PC-9 (cell line): ENCODE measurements around the gene TAS1R2. TPM values are rescaled to one million over a fixed set of nuclear protein-coding genes. Genes with fewer than 3 reads are reported as not detected.

Source experiments
- BruUV-seq: library from RNA; stranded (reverse); fragments of 400-500 nt; replicated peaks from 2 replicates; lab custom pipeline; 2021; lab: Mats Ljungman, UMichigan
- CTCF ChIA-PET: fragments of 300-600 bp; sonication (Branson Sonifier 250); formaldehyde crosslinking; loops from one replicate; lab custom pipeline; 2022; ENCODE audit warnings: antibody characterized with exemption; lab: Charles Lee
- POLR2A ChIA-PET: fragments of 300-600 bp; sonication (Branson Sonifier 250); formaldehyde crosslinking; loops from one replicate; lab custom pipeline; 2022; ENCODE audit warnings: antibody characterized with exemption; ENCODE audit not compliant: unreplicated experiment; lab: Charles Lee
- DNase-seq, 2 experiments: peaks; one replicate each; pipeline versions ENCODE4 v3.0.0 to v3.0.0-alpha.2; 2015 to 2022; ENCODE audit warnings: mixed read lengths in 1 of 2
- H2AFZ ChIP-seq: fragments of 200-600 bp; sonication (generic); 2 replicates; pipeline ENCODE4 v1.8.1; 2017; ENCODE audit warnings: antibody characterized with exemption
- H3F3A ChIP-seq: fragments of 200-600 bp; sonication (generic); 2 replicates; pipeline ENCODE4 v1.8.1; 2017; ENCODE audit warnings: antibody characterized with exemption, mild to moderate bottlenecking, low read depth; ENCODE audit not compliant: insufficient read depth
- H3K27ac ChIP-seq: fragments of 200-600 bp; sonication (generic); 2 replicates; pipeline ENCODE4 v1.6.1; 2016; ENCODE audit warnings: mixed run types
- H3K27me3 ChIP-seq: fragments of 200-600 bp; sonication (generic); 2 replicates; pipeline ENCODE4 v1.6.1; 2016; ENCODE audit warnings: low read depth, mixed run types; ENCODE audit not compliant: insufficient read depth
- H3K36me3 ChIP-seq: fragments of 200-600 bp; sonication (generic); 2 replicates; pipeline ENCODE4 v1.6.1; 2016; ENCODE audit warnings: low read depth, mixed run types
- H3K4me1 ChIP-seq: fragments of 200-600 bp; sonication (generic); replicated peaks from 2 replicates; pipeline ENCODE4 v1.6.1; 2016; ENCODE audit warnings: mixed run types; ENCODE audit not compliant: insufficient read depth
- H3K4me2 ChIP-seq: fragments of 200-600 bp; sonication (generic); 2 replicates; pipeline ENCODE4 v1.6.1; 2017; ENCODE audit warnings: mixed run types
- H3K4me3 ChIP-seq: fragments of 200-600 bp; sonication (generic); 2 replicates; pipeline ENCODE4 v1.6.1; 2016; ENCODE audit warnings: mixed run types
- H3K79me2 ChIP-seq: fragments of 200-600 bp; sonication (generic); 2 replicates; pipeline ENCODE4 v1.6.1; 2017; ENCODE audit warnings: low read depth, mixed run types
- H3K9me2 ChIP-seq: fragments of 200-600 bp; sonication (generic); 2 replicates; pipeline ENCODE4 v1.8.1; 2017; ENCODE audit warnings: mild to moderate bottlenecking; ENCODE audit not compliant: insufficient read depth
- H3K9me3 ChIP-seq: fragments of 200-600 bp; sonication (generic); 2 replicates; pipeline ENCODE4 v1.8.1; 2016; ENCODE audit warnings: low read depth; ENCODE audit not compliant: insufficient read depth
- H4K20me1 ChIP-seq: fragments of 200-600 bp; sonication (generic); 2 replicates; pipeline ENCODE4 v1.8.1; 2017; ENCODE audit not compliant: insufficient read depth
- EZH2 ChIP-seq: fragments of 200-600 bp; sonication (generic); IDR thresholded peaks from 2 replicates; pipeline ENCODE4 v1.8.0; 2017; ENCODE audit warnings: antibody characterized with exemption, low read depth
- intact Hi-C: fragments of 100-400 bp; cut with micrococcal nuclease; formaldehyde crosslinking; loops from one replicate; pipeline ENCODE4 v1.10.0; 2022; ENCODE audit not compliant: unreplicated experiment
- total RNA-seq: library from RNA; stranded (reverse); gene quantifications from 2 replicates; pipeline ENCODE4 v1.2.3, GENCODE V29; 2021
- TF ChIP-seq, protein P1 (sequence below): fragments of 200-600 bp; sonication (generic); conservative IDR thresholded peaks from 2 replicates; pipeline ENCODE4 v1.6.1; 2017; ENCODE audit warnings: mixed run types, antibody characterized with exemption, mild to moderate bottlenecking, moderate library complexity

Gene TAS1R2
- total RNA-seq, 1 experiment from 2014 or later = not detected

DNA sequence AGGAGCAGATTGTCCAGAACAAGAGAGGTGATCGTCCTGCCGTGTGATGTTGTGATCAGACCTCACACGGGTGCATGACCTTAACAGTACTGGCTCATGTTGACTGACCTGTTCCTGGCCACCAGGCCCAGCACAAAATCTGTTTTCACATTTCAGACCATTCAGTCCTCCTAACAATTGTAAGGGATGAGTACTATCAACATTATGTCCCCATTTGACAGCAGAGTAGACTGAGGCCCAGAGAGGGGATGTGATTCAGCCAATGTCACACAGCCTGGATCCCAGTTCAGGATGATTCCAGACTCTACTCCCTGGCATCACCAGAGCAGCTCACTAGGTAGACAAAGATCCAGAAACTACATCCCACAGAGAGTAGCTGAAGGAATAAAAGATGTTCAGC, 7.4 kb upstream of the TAS1R2 start:
- ChIA-PET CTCF (no interaction called here), POLR2A (no interaction called here)
- Histone ChIP-seq H3K4me1 (no peaks in the 10 kb centered on the region), H3K27ac (no peak overlapping the region), H2AFZ (no peak overlapping the region), H3K9me3 (no peaks in the 10 kb centered on the region), H3K36me3 (no peaks in the 10 kb centered on the region), H3F3A (no peaks in the 10 kb centered on the region), H3K27me3 (peaks cover 32% of the 10 kb centered on the region), H3K79me2 (no peaks in the 10 kb centered on the region), H3K4me2 (no peak overlapping the region), H4K20me1 (no peaks in the 10 kb centered on the region), H3K4me3 (no peak overlapping the region), H3K9me2 (no peaks in the 10 kb centered on the region)
- BruUV-seq = no TSS peak
- DNase-seq = no peak
- intact Hi-C loops = no loop called here
- no peak for TF ChIP-seq EZH2
- TF ChIP-seq, protein P1, sequence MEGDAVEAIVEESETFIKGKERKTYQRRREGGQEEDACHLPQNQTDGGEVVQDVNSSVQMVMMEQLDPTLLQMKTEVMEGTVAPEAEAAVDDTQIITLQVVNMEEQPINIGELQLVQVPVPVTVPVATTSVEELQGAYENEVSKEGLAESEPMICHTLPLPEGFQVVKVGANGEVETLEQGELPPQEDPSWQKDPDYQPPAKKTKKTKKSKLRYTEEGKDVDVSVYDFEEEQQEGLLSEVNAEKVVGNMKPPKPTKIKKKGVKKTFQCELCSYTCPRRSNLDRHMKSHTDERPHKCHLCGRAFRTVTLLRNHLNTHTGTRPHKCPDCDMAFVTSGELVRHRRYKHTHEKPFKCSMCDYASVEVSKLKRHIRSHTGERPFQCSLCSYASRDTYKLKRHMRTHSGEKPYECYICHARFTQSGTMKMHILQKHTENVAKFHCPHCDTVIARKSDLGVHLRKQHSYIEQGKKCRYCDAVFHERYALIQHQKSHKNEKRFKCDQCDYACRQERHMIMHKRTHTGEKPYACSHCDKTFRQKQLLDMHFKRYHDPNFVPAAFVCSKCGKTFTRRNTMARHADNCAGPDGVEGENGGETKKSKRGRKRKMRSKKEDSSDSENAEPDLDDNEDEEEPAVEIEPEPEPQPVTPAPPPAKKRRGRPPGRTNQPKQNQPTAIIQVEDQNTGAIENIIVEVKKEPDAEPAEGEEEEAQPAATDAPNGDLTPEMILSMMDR = no peak

DNA sequence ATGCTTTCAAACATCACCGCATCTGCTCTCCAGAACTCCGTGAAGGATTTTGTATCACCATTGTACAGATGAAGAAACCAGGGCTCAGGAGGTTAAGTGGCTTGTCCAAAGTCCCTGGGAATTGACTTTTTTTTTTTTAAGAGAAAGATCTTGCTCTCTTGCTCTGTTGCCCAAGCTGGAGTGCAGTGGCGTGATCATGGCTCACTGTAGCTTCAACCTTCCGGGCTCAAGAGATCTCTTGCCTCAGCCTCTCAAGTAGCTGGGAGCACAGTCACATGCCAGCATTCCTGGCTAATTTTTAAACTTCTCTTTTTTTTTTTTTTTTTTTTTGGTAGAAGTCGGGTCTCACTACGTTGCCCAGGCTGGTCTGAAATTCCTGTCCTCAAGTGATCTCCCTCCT, 6.9 kb upstream of the TAS1R2 start:
- Histone ChIP-seq H2AFZ (no peak overlapping the region), H3K36me3 (no peaks in the 10 kb centered on the region), H3K27me3 (peaks cover 32% of the 10 kb centered on the region), H3F3A (no peaks in the 10 kb centered on the region), H3K27ac (no peak overlapping the region), H3K79me2 (no peaks in the 10 kb centered on the region), H3K4me1 (no peaks in the 10 kb centered on the region), H4K20me1 (no peaks in the 10 kb centered on the region), H3K4me2 (no peak overlapping the region), H3K9me3 (no peaks in the 10 kb centered on the region), H3K4me3 (no peak overlapping the region), H3K9me2 (no peaks in the 10 kb centered on the region)
- ChIA-PET CTCF (no interaction called here), POLR2A (no interaction called here)
- TF ChIP-seq, protein P1 = no peak
- no peak for TF ChIP-seq EZH2
- DNase-seq = no peak
- intact Hi-C loops = no loop called here
- BruUV-seq = no TSS peak

DNA sequence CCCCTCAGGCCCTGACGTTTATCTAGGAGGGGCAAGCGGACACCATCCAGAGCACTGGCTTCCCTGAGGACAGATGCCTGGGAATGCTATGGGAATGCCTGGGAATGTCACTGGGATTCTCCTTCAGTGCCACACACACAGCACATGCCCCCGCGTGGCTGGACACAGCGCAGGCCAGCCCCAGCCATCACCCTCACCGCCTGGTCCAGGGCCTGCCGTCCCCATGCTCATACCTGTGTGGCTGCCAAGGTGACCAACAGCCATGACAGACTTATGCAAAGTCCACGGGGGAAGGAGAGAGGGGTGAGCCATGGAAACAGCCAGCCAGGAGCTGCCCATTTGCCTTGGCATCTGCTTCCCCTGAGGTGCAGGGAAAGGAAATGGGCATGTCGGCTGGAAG, 5.7 kb upstream of the TAS1R2 start:
- Histone ChIP-seq H3F3A (no peaks in the 10 kb centered on the region), H3K9me2 (no peaks in the 10 kb centered on the region), H3K27me3 (peaks cover 32% of the 10 kb centered on the region), H3K36me3 (no peaks in the 10 kb centered on the region), H3K79me2 (no peaks in the 10 kb centered on the region), H2AFZ (no peak overlapping the region), H3K4me2 (no peak overlapping the region), H3K4me3 (no peak overlapping the region), H4K20me1 (no peaks in the 10 kb centered on the region), H3K9me3 (no peaks in the 10 kb centered on the region), H3K4me1 (no peaks in the 10 kb centered on the region), H3K27ac (no peak overlapping the region)
- TF ChIP-seq, protein P1 = no peak
- no peak for TF ChIP-seq EZH2
- POLR2A ChIA-PET = no interaction called here
- CTCF ChIA-PET = no interaction called here
- BruUV-seq = no TSS peak
- DNase-seq = no peak
- intact Hi-C loops = no loop called here
